Tibial artery (tissue), 4 donors: ENCODE results near the gene DEAF1.

Experiments
- DNase-seq, 2 donors: peaks; one replicate each; pipeline ENCODE4 v3.0.0-alpha.2; 2019
- H3K27ac ChIP-seq, 2 donors: fragments of 200-600 bp; sonication (generic) in 1 of 2; 1 replicate in 1 of 2; 2 replicates in 1 of 2; pipeline ENCODE4 v1.5.1; 2018 to 2019; ENCODE audit warnings: mild to moderate bottlenecking in 1 of 2
- H3K27me3 ChIP-seq, 2 donors: fragments of 200-600 bp; sonication (generic) in 1 of 2; one replicate each; pipeline versions ENCODE4 v1.5.1 to v1.6.0; 2016 to 2019
- H3K36me3 ChIP-seq, 3 donors: fragments of 200-600 bp; sonication (generic) in 2 of 3; one replicate each; pipeline ENCODE4 v1.5.1; 2016 to 2019; ENCODE audit warnings: mild to moderate bottlenecking in 2 of 3
- H3K4me1 ChIP-seq, 4 donors: fragments of 200-600 bp; sonication (generic) in 2 of 4; 1 replicate in 3 of 4; 2 replicates in 1 of 4; pipeline ENCODE4 v1.5.1; 2016 to 2019
- H3K4me3 ChIP-seq, 2 donors: fragments of 200-600 bp; sonication (generic) in 1 of 2; 1 replicate in 1 of 2; 2 replicates in 1 of 2; pipeline ENCODE4 v1.5.1; 2018 to 2019; ENCODE audit warnings: mild to moderate bottlenecking in 2 of 2
- H3K9me3 ChIP-seq, 3 donors: fragments of 200-600 bp; sonication (generic) in 1 of 3; one replicate each; pipeline ENCODE4 v1.5.1; 2016 to 2019
- intact Hi-C: fragments of 100-400 bp; cut with DNase I; formaldehyde crosslinking; loops from one replicate; pipeline ENCODE4 v1.15.0; 2023; ENCODE audit warnings: low total_unique reads
- TF ChIP-seq, protein P1 (sequence below), 2 experiments: fragments of 200-600 bp in 1 of 2; fragments of 450-650 bp in 1 of 2; IDR thresholded peaks; one replicate each; pipeline ENCODE4 v1.5.1; 2017 to 2019; ENCODE audit warnings: antibody characterized with exemption in 2 of 2, mild to moderate bottlenecking in 1 of 2, moderate library complexity in 1 of 2

The DEAF1 gene

DNA sequence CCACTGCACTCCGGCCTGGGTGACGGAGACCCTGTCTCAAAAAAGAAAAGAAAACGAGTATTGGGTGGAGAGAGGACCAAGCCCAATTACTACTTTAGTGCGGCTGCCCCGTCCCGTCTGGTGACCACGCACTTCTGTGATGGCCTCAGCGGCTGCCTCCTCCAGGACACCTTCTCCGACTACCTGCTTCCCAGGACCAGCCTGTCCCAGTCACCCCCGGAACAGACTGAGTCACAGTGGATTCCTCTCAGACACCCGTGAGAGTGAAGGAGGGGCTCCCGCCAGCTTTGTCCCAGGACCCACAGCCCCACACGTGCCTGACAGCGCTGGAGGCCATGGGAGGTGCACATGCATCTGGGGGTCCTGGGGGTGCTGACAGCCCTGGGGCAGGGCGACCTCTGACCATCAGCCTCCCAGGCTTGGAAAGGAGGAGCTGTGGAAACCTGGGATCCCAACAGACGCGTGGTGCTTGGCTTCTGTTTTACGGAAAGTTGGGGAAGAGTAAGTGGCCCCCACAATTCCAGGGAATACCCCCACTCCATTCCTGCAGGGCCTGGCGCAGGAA, 53.1 kb downstream of the DEAF1 start:
- Histone ChIP-seq H3K36me3 (peaks cover 7 to 50% (median 18%) of the 10 kb centered on the region in 3 donors), H3K27me3 (peaks cover 0 to 22% of the 10 kb centered on the region in 2 donors), H3K4me1 (peaks cover 0 to 21% (median 9%) of the 10 kb centered on the region in 4 donors), H3K9me3 (no peaks in the 10 kb centered on the region), H3K27ac (no peak overlapping the region), H3K4me3 (no peak overlapping the region)
- intact Hi-C loops, result no loop called here
- DNase-seq, result no peak
- TF ChIP-seq, protein P1, sequence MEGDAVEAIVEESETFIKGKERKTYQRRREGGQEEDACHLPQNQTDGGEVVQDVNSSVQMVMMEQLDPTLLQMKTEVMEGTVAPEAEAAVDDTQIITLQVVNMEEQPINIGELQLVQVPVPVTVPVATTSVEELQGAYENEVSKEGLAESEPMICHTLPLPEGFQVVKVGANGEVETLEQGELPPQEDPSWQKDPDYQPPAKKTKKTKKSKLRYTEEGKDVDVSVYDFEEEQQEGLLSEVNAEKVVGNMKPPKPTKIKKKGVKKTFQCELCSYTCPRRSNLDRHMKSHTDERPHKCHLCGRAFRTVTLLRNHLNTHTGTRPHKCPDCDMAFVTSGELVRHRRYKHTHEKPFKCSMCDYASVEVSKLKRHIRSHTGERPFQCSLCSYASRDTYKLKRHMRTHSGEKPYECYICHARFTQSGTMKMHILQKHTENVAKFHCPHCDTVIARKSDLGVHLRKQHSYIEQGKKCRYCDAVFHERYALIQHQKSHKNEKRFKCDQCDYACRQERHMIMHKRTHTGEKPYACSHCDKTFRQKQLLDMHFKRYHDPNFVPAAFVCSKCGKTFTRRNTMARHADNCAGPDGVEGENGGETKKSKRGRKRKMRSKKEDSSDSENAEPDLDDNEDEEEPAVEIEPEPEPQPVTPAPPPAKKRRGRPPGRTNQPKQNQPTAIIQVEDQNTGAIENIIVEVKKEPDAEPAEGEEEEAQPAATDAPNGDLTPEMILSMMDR (IDR thresholded peaks at IDR 0.05), result no peak

DNA sequence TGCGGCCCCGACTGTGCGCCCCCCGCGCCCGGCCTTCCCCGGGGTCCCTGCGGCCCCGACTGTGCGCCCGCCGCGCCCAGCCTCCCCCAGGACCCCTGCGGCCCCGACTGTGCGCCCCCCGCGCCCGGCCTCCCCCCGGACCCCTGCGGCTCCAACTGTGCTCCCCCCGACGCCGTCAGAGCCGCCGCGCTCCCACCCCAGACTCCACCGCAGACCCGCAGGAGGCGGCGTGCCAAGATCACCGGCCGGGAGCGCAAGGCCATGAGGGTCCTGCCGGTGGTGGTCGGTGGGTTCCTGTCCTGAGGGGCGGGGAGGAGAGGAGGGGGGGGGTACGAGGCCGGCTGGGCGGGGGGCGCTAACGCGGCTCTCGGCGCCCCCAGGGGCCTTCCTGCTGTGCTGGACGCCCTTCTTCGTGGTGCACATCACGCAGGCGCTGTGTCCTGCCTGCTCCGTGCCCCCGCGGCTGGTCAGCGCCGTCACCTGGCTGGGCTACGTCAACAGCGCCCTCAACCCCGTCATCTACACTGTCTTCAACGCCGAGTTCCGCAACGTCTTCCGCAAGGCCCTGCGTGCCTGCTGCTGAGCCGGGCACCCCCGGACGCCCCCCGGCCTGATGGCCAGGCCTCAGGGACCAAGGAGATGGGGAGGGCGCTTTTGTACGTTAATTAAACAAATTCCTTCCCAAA, 54.9 kb downstream of the DEAF1 start:
- peaks cover 0 to 30% (median 16%) of the 10 kb centered on the region in 4 donors for H3K4me1 ChIP-seq
- H3K36me3 ChIP-seq, result peaks cover 7 to 44% (median 18%) of the 10 kb centered on the region in 3 donors
- H3K4me3 ChIP-seq, result no peak overlapping the region
- TF ChIP-seq, protein P1 (IDR thresholded peaks at IDR 0.05), result no peak
- H3K9me3 ChIP-seq, result no peaks in the 10 kb centered on the region
- H3K27me3 ChIP-seq, result peaks cover 0 to 25% of the 10 kb centered on the region in 2 donors
- intact Hi-C loops, result no loop called here
- no peak overlapping the region for H3K27ac ChIP-seq
- DNase-seq, result no peak

DNA sequence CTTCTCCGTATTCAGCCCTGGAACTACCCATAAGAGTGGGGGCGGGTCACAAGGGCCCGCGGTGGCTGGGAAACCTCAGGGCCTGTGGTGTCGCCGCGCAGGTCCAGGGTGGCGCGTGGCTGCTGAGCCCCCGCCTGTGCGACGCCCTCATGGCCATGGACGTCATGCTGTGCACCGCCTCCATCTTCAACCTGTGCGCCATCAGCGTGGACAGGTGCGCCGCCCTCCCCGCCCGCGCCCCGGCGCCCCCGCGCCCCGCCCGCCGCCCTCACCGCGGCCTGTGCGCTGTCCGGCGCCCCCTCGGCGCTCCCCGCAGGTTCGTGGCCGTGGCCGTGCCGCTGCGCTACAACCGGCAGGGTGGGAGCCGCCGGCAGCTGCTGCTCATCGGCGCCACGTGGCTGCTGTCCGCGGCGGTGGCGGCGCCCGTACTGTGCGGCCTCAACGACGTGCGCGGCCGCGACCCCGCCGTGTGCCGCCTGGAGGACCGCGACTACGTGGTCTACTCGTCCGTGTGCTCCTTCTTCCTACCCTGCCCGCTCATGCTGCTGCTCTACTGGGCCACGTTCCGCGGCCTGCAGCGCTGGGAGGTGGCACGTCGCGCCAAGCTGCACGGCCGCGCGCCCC, 55.6 kb downstream of the DEAF1 start:
- Histone ChIP-seq H3K4me3 (no peak overlapping the region), H3K27ac (no peak overlapping the region), H3K27me3 (peaks cover 0 to 25% of the 10 kb centered on the region in 2 donors)

DNA sequence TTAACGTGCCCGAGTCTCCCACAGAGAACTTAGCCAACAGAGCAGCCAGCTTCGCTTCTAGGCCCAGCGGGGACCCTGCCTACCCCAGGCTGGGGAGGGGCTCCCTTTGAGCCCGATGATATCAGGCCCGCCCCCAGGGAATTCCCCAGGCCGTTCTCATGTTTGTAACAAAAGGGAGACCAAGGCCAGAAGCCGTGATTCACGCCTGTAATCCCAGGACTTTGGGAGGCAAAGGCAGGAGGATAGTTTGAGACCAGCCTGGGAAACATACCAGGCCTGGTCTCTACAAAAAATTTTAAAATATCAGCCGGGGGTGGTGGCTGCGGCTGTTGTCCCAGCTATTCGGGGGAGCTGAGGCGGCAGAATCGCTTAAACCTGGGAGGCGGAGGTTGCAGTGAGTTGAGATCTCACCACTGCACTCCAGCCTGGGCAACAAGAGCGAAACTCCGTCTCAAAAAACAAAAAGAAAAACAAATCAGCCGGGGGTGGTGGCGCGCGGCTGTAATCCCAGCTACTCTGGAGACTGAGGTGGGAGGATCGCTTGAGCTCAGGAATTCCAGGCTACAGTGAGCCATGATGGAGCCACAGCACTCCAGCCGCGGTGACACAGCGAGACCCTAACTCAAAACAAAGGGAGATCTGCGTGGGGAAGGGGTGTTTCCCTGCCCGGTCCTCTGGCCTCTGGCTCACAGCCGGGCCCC, 56.2 kb downstream of the DEAF1 start:
- Histone ChIP-seq H3K36me3 (peaks cover 4 to 35% (median 11%) of the 10 kb centered on the region in 3 donors), H3K27ac (no peak overlapping the region), H3K27me3 (peaks cover 0 to 25% of the 10 kb centered on the region in 2 donors), H3K4me1 (peaks cover 0 to 30% (median 16%) of the 10 kb centered on the region in 4 donors), H3K4me3 (no peak overlapping the region), H3K9me3 (no peaks in the 10 kb centered on the region)
- TF ChIP-seq, protein P1 (IDR thresholded peaks at IDR 0.05), result no peak
- intact Hi-C loops, result no loop called here
- DNase-seq, result no peak

More for the DNA sequence above, 55.6 kb downstream of the DEAF1 start:
- peaks cover 7 to 41% (median 17%) of the 10 kb centered on the region in 3 donors for H3K36me3 ChIP-seq
- intact Hi-C loops, result no loop called here
- TF ChIP-seq, protein P1 (IDR thresholded peaks at IDR 0.05), result no peak
- DNase-seq, result no peak
- H3K9me3 ChIP-seq, result no peaks in the 10 kb centered on the region
- peaks cover 0 to 30% (median 16%) of the 10 kb centered on the region in 4 donors for H3K4me1 ChIP-seq
